ENCODE results near the gene DLG1. TPM values are rescaled to one million over a fixed set of nuclear protein-coding genes. Genes with fewer than 3 reads are reported as not detected.
A peak's percentile ranks its signal among the peaks of the same experiment; 100 is the strongest.

The DLG1 gene
- total and polyA plus RNA-seq, 9 of the 15 experiments (the other 6 are each of a cell fraction or from before 2014, with no cell fraction given) = 9.4 to 63.5 (median 43.6) TPM

DNA sequence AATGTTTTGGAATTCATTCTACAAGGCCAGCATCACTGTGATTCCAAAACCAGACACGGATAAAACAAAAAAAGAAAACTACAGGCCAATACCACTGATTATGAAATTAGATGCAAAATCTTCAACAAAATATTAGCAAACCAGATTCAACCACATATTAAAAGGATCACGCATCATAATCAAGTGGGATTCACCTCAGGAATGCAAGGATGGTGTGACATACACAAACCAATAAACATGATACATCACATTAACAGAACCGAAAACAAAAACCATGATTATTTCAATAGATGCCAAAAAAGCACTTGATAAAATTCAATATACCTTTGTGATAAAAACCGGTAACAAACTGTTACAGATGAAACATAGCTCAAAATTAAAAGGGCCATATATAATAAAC lies 48.9 kb downstream of the DLG1 start:
- Histone ChIP-seq H3K4me1 (replicated peaks in 1 of 2; ENCODE audit: control insufficient read depth in 2 of 2, insufficient read depth in 2 of 2, low read length in 2 of 2) (no peaks in the 10 kb centered on the region), H3K4me2 (ENCODE audit: insufficient read depth, low read length) (no peak overlapping the region), H3K9me1 (ENCODE audit: control insufficient read depth, insufficient read depth, low read length) (no peaks in the 10 kb centered on the region), H3K79me2 (ENCODE audit: control insufficient read depth, insufficient read depth, low read length) (peaks cover 81% of the 10 kb centered on the region), H4K20me1 (replicated peaks; ENCODE audit: control insufficient read depth, insufficient read depth, low read length) (no peaks in the 10 kb centered on the region), H2AFZ (ENCODE audit: low read depth, low read length) (no peak overlapping the region), H3K9me3 (replicated peaks; ENCODE audit: control insufficient read depth, insufficient read depth, low read depth, low read length) (peaks cover 23% of the 10 kb centered on the region), H3K27me3 (ENCODE audit: control insufficient read depth in 2 of 2, insufficient read depth in 2 of 2, low read length in 2 of 2) (no peaks in the 10 kb centered on the region), H3K4me3 (no peak overlapping the region), H3K9ac (ENCODE audit: insufficient read depth in 1 of 2, low read depth in 2 of 2, low read length in 2 of 2) (no peak overlapping the region), H3K27ac (ENCODE audit: extremely low read depth, low read depth, low read length) (no peak overlapping the region), H3K36me3 (ENCODE audit: control insufficient read depth, insufficient read depth, low read length) (peaks cover 30% of the 10 kb centered on the region)
- ChIA-PET CTCF (ENCODE audit: low intra/inter-chr PET ratio) (no interaction called here), POLR2A (interaction anchor here (1.3 kb wide), 1 partner anchor 17 kb away, joined by 3 read pairs; no protein-coding TSS in a partner anchor)
- WGBS (ENCODE audit: insufficient coverage, low coverage, missing lambda C conversion rate) = 72% methylated on average over 4 of the region's 4 CpGs
- DNase-seq (ENCODE audit: extremely low read depth in 1 of 4, low spot score in 3 of 4) (no peak), FAIRE-seq (no peak), ATAC-seq (no peak)
- peak; percentile 54 for TF ChIP-seq ZNF507 (tag; conservative IDR thresholded peaks at IDR 0.05)
- TF ChIP-seq TRIM28 (IDR thresholded peaks at IDR 0.05) = 0 out of 2 replicates have a peak, but pooled peaks have one; percentile 30
- peak in 1 of 2 experiments; percentile 61; a peak in 1 of 3 replicates for TF ChIP-seq CBX3 (IDR thresholded peaks at IDR 0.05; ENCODE audit: borderline replicate concordance in 1 of 2, low read length in 2 of 2)
- no peak for TF ChIP-seq ZNF354B (CRISPR knock-in tag; IDR thresholded peaks at IDR 0.05)
- TF ChIP-seq ZNF324 (CRISPR knock-in tag; IDR thresholded peaks at IDR 0.05) = peak; percentile 98
- no peak for TF ChIP-seq HMG20B (CRISPR knock-in tag; IDR thresholded peaks at IDR 0.05)
- no peak for TF ChIP-seq NR4A1 (CRISPR knock-in tag; IDR thresholded peaks at IDR 0.05)
- no peak for TF ChIP-seq NR4A1 (tag; IDR thresholded peaks at IDR 0.05)
- intact Hi-C loops (cut with micrococcal nuclease) = no loop called here
- in situ Hi-C loops (cut with MboI) = no loop called here
- BruUV-seq (replicated peaks) = no TSS peak

DNA sequence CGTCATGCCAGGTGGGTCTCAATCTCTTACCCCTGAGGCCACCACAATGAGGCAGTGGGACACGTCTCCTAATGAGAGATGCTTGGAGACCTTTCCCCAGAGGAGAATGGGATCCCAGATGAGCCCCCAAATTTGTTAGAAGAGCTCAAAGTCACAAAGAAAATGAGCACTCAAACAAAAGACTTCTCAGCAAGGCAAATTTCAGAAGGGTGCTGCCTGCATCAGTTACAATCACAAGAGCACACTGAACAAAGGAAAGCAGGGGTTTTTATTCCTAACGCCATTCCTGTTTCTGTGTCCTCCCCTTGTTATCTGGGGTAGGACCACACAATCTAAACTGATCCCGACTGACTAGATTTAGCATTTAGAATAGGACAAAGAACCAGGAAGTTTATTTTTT lies 50.1 kb downstream of the DLG1 start:
- in situ Hi-C loops (cut with MboI) (no loop called here), intact Hi-C loops (cut with micrococcal nuclease) (no loop called here)
- ChIA-PET POLR2A (interaction anchor here (1.3 kb wide), 1 partner anchor 16 kb away, joined by 3 read pairs; no protein-coding TSS in a partner anchor), CTCF (ENCODE audit: low intra/inter-chr PET ratio) (interaction anchor here (0.5 kb wide), 1 partner anchor 599 kb away, joined by 4 read pairs; no protein-coding TSS in a partner anchor)
- H3K4me2 ChIP-seq (ENCODE audit: insufficient read depth, low read length) = no peak overlapping the region
- H3K9me3 ChIP-seq (replicated peaks; ENCODE audit: control insufficient read depth, insufficient read depth, low read depth, low read length) = peaks cover 30% of the 10 kb centered on the region
- no peaks in the 10 kb centered on the region for H4K20me1 ChIP-seq (replicated peaks; ENCODE audit: control insufficient read depth, insufficient read depth, low read length)
- FAIRE-seq (no peak), DNase-seq (ENCODE audit: extremely low read depth in 1 of 4, low spot score in 3 of 4) (no peak), ATAC-seq (no peak)
- H3K4me3 ChIP-seq = no peak overlapping the region
- H2AFZ ChIP-seq (ENCODE audit: low read depth, low read length) = no peak overlapping the region
- H3K79me2 ChIP-seq (ENCODE audit: control insufficient read depth, insufficient read depth, low read length) = peaks cover 79% of the 10 kb centered on the region
- H3K4me1 ChIP-seq (replicated peaks in 1 of 2; ENCODE audit: control insufficient read depth in 2 of 2, insufficient read depth in 2 of 2, low read length in 2 of 2) = no peaks in the 10 kb centered on the region
- TF ChIP-seq TAF9B (IDR thresholded peaks at IDR 0.05; ENCODE audit: partially characterized antibody) = no peak
- TF ChIP-seq, protein P1, sequence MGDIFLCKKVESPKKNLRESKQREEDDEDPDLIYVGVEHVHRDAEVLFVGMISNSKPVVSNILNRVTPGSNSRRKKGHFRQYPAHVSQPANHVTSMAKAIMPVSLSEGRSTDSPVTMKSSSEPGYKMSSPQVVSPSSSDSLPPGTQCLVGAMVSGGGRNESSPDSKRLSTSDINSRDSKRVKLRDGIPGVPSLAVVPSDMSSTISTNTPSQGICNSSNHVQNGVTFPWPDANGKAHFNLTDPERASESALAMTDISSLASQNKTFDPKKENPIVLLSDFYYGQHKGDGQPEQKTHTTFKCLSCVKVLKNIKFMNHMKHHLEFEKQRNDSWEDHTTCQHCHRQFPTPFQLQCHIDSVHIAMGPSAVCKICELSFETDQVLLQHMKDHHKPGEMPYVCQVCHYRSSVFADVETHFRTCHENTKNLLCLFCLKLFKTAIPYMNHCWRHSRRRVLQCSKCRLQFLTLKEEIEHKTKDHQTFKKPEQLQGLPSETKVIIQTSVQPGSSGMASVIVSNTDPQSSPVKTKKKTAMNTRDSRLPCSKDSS (IDR thresholded peaks at IDR 0.05; ENCODE audit: low read depth, partially characterized antibody) = peak; percentile 65
- 0 out of 2 replicates have a peak, but pooled peaks have one; percentile 40 for TF ChIP-seq TRIM28 (IDR thresholded peaks at IDR 0.05)
- peak in 1 of 2 experiments; percentile 88; a peak in 1 of 3 replicates for TF ChIP-seq CBX3 (IDR thresholded peaks at IDR 0.05; ENCODE audit: borderline replicate concordance in 1 of 2, low read length in 2 of 2)
- TF ChIP-seq CBX5 (IDR thresholded peaks at IDR 0.05; ENCODE audit: borderline replicate concordance, low read depth) = 0 out of 2 replicates have a peak, but pooled peaks have one; percentile 32
- no peak overlapping the region for H3K9ac ChIP-seq (ENCODE audit: insufficient read depth in 1 of 2, low read depth in 2 of 2, low read length in 2 of 2)
- 97% methylated on average over 4 of the region's 4 CpGs for whole genome bisulfite sequencing (ENCODE audit: insufficient coverage, low coverage, missing lambda C conversion rate)
- peaks cover 36% of the 10 kb centered on the region for H3K36me3 ChIP-seq (ENCODE audit: control insufficient read depth, insufficient read depth, low read length)
- H3K27me3 ChIP-seq (ENCODE audit: control insufficient read depth in 2 of 2, insufficient read depth in 2 of 2, low read length in 2 of 2) = no peaks in the 10 kb centered on the region
- H3K27ac ChIP-seq (ENCODE audit: extremely low read depth, low read depth, low read length) = no peak overlapping the region
- H3K9me1 ChIP-seq (ENCODE audit: control insufficient read depth, insufficient read depth, low read length) = no peaks in the 10 kb centered on the region
- BruUV-seq (replicated peaks) = no TSS peak
